ENCODE results near the gene DAB2.
"Not testable (repeated sequence)": the region's sequence is repeated elsewhere in the genome, so short reads cannot be mapped to it uniquely, and the experiment has no call there.

Gene DAB2

GRCh38 chr5:39417979-39418378, 6.8 kb downstream of the DAB2 start:
- DNase-seq, result no peak

- DNase-seq, result no peak
Measured at GRCh38 chr5:39415201-39415600, 9.6 kb downstream of the DAB2 start.

GRCh38 chr5:39414426-39414825, 10.4 kb downstream of the DAB2 start:
- no peak for DNase-seq

- no peak for DNase-seq
Measured at GRCh38 chr5:39413771-39414170, 11.0 kb downstream of the DAB2 start.

- no peak for DNase-seq
Measured at GRCh38 chr5:39412721-39413394, 11.9 kb downstream of the DAB2 start.

- DNase-seq, result no peak
Measured at GRCh38 chr5:39411985-39412384, 12.8 kb downstream of the DAB2 start.

- DNase-seq, result no peak
Measured at GRCh38 chr5:39411061-39411460, 13.7 kb downstream of the DAB2 start.

- DNase-seq, result no peak
Measured at GRCh38 chr5:39409033-39409432, 15.7 kb downstream of the DAB2 start.

- no peak for DNase-seq
Measured at GRCh38 chr5:39405083-39405843, 19.5 kb downstream of the DAB2 start.

- DNase-seq, result not testable (repeated sequence)
Measured at GRCh38 chr5:39403761-39404160, 21.0 kb downstream of the DAB2 start.

- not testable (repeated sequence) for DNase-seq
Measured at GRCh38 chr5:39402140-39402539, 22.6 kb downstream of the DAB2 start.

GRCh38 chr5:39400713-39401578, 23.8 kb downstream of the DAB2 start:
- no peak for DNase-seq

GRCh38 chr5:39399135-39400036, 25.4 kb downstream of the DAB2 start:
- no peak for DNase-seq

- DNase-seq, result no peak
Measured at GRCh38 chr5:39396843-39397242, 27.9 kb downstream of the DAB2 start.

GRCh38 chr5:39395521-39395920, 29.3 kb downstream of the DAB2 start:
- no peak for DNase-seq

GRCh38 chr5:39394946-39395345, 29.8 kb downstream of the DAB2 start:
- no peak for DNase-seq

- DNase-seq, result no peak
Measured at GRCh38 chr5:39390945-39391344, 33.8 kb downstream of the DAB2 start.

GRCh38 chr5:39387293-39387692, 37.5 kb downstream of the DAB2 start:
- DNase-seq, result no peak

GRCh38 chr5:39384271-39384670, 40.5 kb downstream of the DAB2 start:
- no peak for DNase-seq

GRCh38 chr5:39381376-39381775, 43.4 kb downstream of the DAB2 start:
- DNase-seq, result no peak

GRCh38 chr5:39379693-39380092, 45.1 kb downstream of the DAB2 start:
- no peak for DNase-seq

GRCh38 chr5:39377613-39378012, 47.2 kb downstream of the DAB2 start:
- no peak for DNase-seq

Measured in activated naive CD4-positive, alpha-beta T cell treated with anti-CD3 and anti-CD28 coated beads, Interleukin-2, amount 50 U/mL, for 16 hours (primary cell).